Activated naive CD4-positive, alpha-beta T cell treated with anti-CD3 and anti-CD28 coated beads, Interleukin-2, amount 10 ng/mL, durations not matched to agents 7 days and 5 days (primary cell): ENCODE data around the gene MRPS14.
A peak's percentile ranks its signal among the peaks of the same experiment; 100 is the strongest.

Experiments used
- CTCF ChIA-PET: fragments of 350-600 bp; sonication (Branson Sonifier 250); formaldehyde crosslinking; loops from one replicate; lab custom pipeline; 2021; ENCODE audit warnings: antibody characterized with exemption; lab: Charles Lee
- DNase-seq: peaks from one replicate; pipeline ENCODE4 v3.0.0-alpha.2; 2020
- H3K27ac Mint-ChIP-seq: one replicate; pipeline ENCODE4 v1.8.0; 2021; ENCODE audit warnings: mild to moderate bottlenecking, moderate library complexity, mixed read lengths
- H3K27me3 Mint-ChIP-seq: one replicate; pipeline ENCODE4 v1.8.0; 2021; ENCODE audit warnings: mild to moderate bottlenecking, mixed read lengths
- H3K36me3 Mint-ChIP-seq: one replicate; pipeline ENCODE4 v1.8.0; 2021; ENCODE audit warnings: mixed read lengths
- H3K4me1 Mint-ChIP-seq: one replicate; pipeline ENCODE4 v1.8.0; 2021; ENCODE audit warnings: mixed read lengths
- H3K4me3 Mint-ChIP-seq: one replicate; pipeline ENCODE4 v1.8.0; 2021; ENCODE audit warnings: mild to moderate bottlenecking, moderate library complexity, mixed read lengths
- H3K9me3 Mint-ChIP-seq: one replicate; pipeline ENCODE4 v1.8.0; 2021; ENCODE audit warnings: mixed read lengths

The MRPS14 gene

GRCh38 chr1:175002910-175003517 is 20.2 kb downstream of the MRPS14 start:
- no peaks in the 10 kb centered on the region for H3K9me3 Mint-ChIP-seq
- no peak for DNase-seq
- H3K36me3 Mint-ChIP-seq: peaks cover 40% of the 10 kb centered on the region
- no peak overlapping the region for H3K27ac Mint-ChIP-seq
- H3K4me1 Mint-ChIP-seq: peaks cover 54% of the 10 kb centered on the region
- CTCF ChIA-PET: interaction anchor here (0.6 to 1.0 kb wide), 2 partner anchors 18 to 126 kb away, joined by 3 read pairs; no protein-coding TSS in a partner anchor
- no peaks in the 10 kb centered on the region for H3K27me3 Mint-ChIP-seq
- H3K4me3 Mint-ChIP-seq: no peak overlapping the region

- peaks cover 57% of the 10 kb centered on the region for H3K4me1 Mint-ChIP-seq
- no peak overlapping the region for H3K4me3 Mint-ChIP-seq
Observed at GRCh38 chr1:175000697-175001187, 22.5 kb downstream of the MRPS14 start.

GRCh38 chr1:174999936-175000696 is 23.1 kb downstream of the MRPS14 start, which contains the start of gene CACYBP:
TSS of gene CACYBP (plus strand) at chr1:174999947. CDS start at chr1:175000181, 234 bp downstream.
- Mint-ChIP-seq H3K27me3 (no peaks in the 10 kb centered on the region), H3K36me3 (peaks cover 25% of the 10 kb centered on the region), H3K27ac (no peak within 1 kb of the TSS), H3K4me1 (peaks cover 51% of the 10 kb centered on the region), H3K9me3 (no peaks in the 10 kb centered on the region), H3K4me3 (no peak within 1 kb of the TSS)
- CTCF ChIA-PET: interaction anchor here (0.9 to 4.6 kb wide), 8 partner anchors 14 to 231 kb away, joined by 3 to 17 read pairs (median 4); partner anchors contain the start of gene MRPS14
- DNase-seq: no peak

More at GRCh38 chr1:175000697-175001187, 22.5 kb downstream of the MRPS14 start:
- no peak overlapping the region for H3K27ac Mint-ChIP-seq
- peaks cover 31% of the 10 kb centered on the region for H3K36me3 Mint-ChIP-seq
- H3K27me3 Mint-ChIP-seq: no peaks in the 10 kb centered on the region
- DNase-seq: no peak
- CTCF ChIA-PET: interaction anchor here (1.0 to 4.6 kb wide), 5 partner anchors 14 to 232 kb away, joined by 3 to 17 read pairs (median 3); partner anchors contain the start of gene MRPS14
- no peaks in the 10 kb centered on the region for H3K9me3 Mint-ChIP-seq

GRCh38 chr1:174999216-174999935 is 23.8 kb downstream of the MRPS14 start:
- H3K27ac Mint-ChIP-seq: no peak overlapping the region
- H3K27me3 Mint-ChIP-seq: no peaks in the 10 kb centered on the region
- no peaks in the 10 kb centered on the region for H3K9me3 Mint-ChIP-seq
- peaks cover 23% of the 10 kb centered on the region for H3K36me3 Mint-ChIP-seq
- no peak overlapping the region for H3K4me3 Mint-ChIP-seq
- CTCF ChIA-PET: interaction anchor here (0.7 to 4.6 kb wide), 15 partner anchors 10 to 254 kb away, joined by 3 to 17 read pairs (median 5); partner anchors contain the start of gene MRPS14
- H3K4me1 Mint-ChIP-seq: peaks cover 48% of the 10 kb centered on the region
- DNase-seq: peak; percentile 97

GRCh38 chr1:174998569-174999215 is 24.5 kb downstream of the MRPS14 start:
- Mint-ChIP-seq H3K27ac (no peak overlapping the region), H3K4me1 (peaks cover 41% of the 10 kb centered on the region), H3K27me3 (no peaks in the 10 kb centered on the region), H3K36me3 (peaks cover 22% of the 10 kb centered on the region), H3K4me3 (no peak overlapping the region), H3K9me3 (no peaks in the 10 kb centered on the region)
- DNase-seq: peak; percentile 62
- CTCF ChIA-PET: interaction anchor here (0.7 to 4.6 kb wide), 14 partner anchors 9 to 253 kb away, joined by 3 to 17 read pairs (median 4); partner anchors contain the start of gene MRPS14

- H3K27ac Mint-ChIP-seq: no peak overlapping the region
- no peaks in the 10 kb centered on the region for H3K9me3 Mint-ChIP-seq
- peaks cover 27% of the 10 kb centered on the region for H3K4me1 Mint-ChIP-seq
- H3K4me3 Mint-ChIP-seq: no peak overlapping the region
- peaks cover 17% of the 10 kb centered on the region for H3K36me3 Mint-ChIP-seq
- DNase-seq: no peak
- H3K27me3 Mint-ChIP-seq: no peaks in the 10 kb centered on the region
- CTCF ChIA-PET: interaction anchor here (2.7 to 4.6 kb wide), 2 partner anchors 11 to 13 kb away, joined by 10 to 17 read pairs; no protein-coding TSS in a partner anchor
Observed at GRCh38 chr1:174997041-174997440, 26.2 kb downstream of the MRPS14 start.

GRCh38 chr1:174996476-174996875 is 26.7 kb downstream of the MRPS14 start:
- Mint-ChIP-seq H3K9me3 (no peaks in the 10 kb centered on the region), H3K27ac (no peak overlapping the region)
- DNase-seq: no peak

GRCh38 chr1:174995916-174996315 is 27.3 kb downstream of the MRPS14 start:
- H3K36me3 Mint-ChIP-seq: peaks cover 13% of the 10 kb centered on the region
- no peaks in the 10 kb centered on the region for H3K9me3 Mint-ChIP-seq
- peaks cover 19% of the 10 kb centered on the region for H3K4me1 Mint-ChIP-seq
- H3K27ac Mint-ChIP-seq: no peak overlapping the region
- no peak for DNase-seq
- CTCF ChIA-PET: interaction anchor here (1.8 to 2.7 kb wide), 2 partner anchors 10 to 12 kb away, joined by 5 to 10 read pairs; no protein-coding TSS in a partner anchor
- no peak overlapping the region for H3K4me3 Mint-ChIP-seq
- H3K27me3 Mint-ChIP-seq: no peaks in the 10 kb centered on the region

More at GRCh38 chr1:174996476-174996875, 26.7 kb downstream of the MRPS14 start:
- CTCF ChIA-PET: interaction anchor here (1.8 to 2.7 kb wide), 2 partner anchors 11 to 13 kb away, joined by 5 to 10 read pairs; no protein-coding TSS in a partner anchor
- Mint-ChIP-seq H3K4me1 (peaks cover 22% of the 10 kb centered on the region), H3K36me3 (peaks cover 15% of the 10 kb centered on the region), H3K4me3 (no peak overlapping the region), H3K27me3 (no peaks in the 10 kb centered on the region)

GRCh38 chr1:174995121-174995520 is 28.1 kb downstream of the MRPS14 start:
- H3K36me3 Mint-ChIP-seq: peaks cover 19% of the 10 kb centered on the region
- H3K4me1 Mint-ChIP-seq: peaks cover 22% of the 10 kb centered on the region
- no peak overlapping the region for H3K27ac Mint-ChIP-seq
- H3K27me3 Mint-ChIP-seq: no peaks in the 10 kb centered on the region
- no peak overlapping the region for H3K4me3 Mint-ChIP-seq
- H3K9me3 Mint-ChIP-seq: no peaks in the 10 kb centered on the region
- CTCF ChIA-PET: interaction anchor here (1.8 to 2.7 kb wide), 2 partner anchors 9 to 12 kb away, joined by 5 to 10 read pairs; no protein-coding TSS in a partner anchor
- no peak for DNase-seq

- DNase-seq: no peak
- Mint-ChIP-seq H3K27me3 (no peaks in the 10 kb centered on the region), H3K4me1 (peaks cover 26% of the 10 kb centered on the region), H3K9me3 (no peaks in the 10 kb centered on the region), H3K4me3 (no peak overlapping the region), H3K36me3 (peaks cover 38% of the 10 kb centered on the region), H3K27ac (no peak overlapping the region)
- CTCF ChIA-PET: interaction anchor here (2.3 kb wide), 1 partner anchor 8 kb away, joined by 6 read pairs; no protein-coding TSS in a partner anchor
Observed at GRCh38 chr1:174991473-174991872, 31.8 kb downstream of the MRPS14 start.

- no peaks in the 10 kb centered on the region for H3K27me3 Mint-ChIP-seq
- peak overlapping the region; percentile 74 for H3K4me3 Mint-ChIP-seq
- H3K9me3 Mint-ChIP-seq: no peaks in the 10 kb centered on the region
- CTCF ChIA-PET: interaction anchor here (0.8 to 1.0 kb wide), 3 partner anchors 8 to 191 kb away, joined by 3 to 4 read pairs (median 3); no protein-coding TSS in a partner anchor
- H3K36me3 Mint-ChIP-seq: peaks cover 40% of the 10 kb centered on the region
- H3K4me1 Mint-ChIP-seq: peaks cover 27% of the 10 kb centered on the region
- peak overlapping the region; percentile 87 for H3K27ac Mint-ChIP-seq
- no peak for DNase-seq
Observed at GRCh38 chr1:174990382-174990999, 32.7 kb downstream of the MRPS14 start.

- peak overlapping the region; percentile 52 for H3K4me3 Mint-ChIP-seq
- no peaks in the 10 kb centered on the region for H3K27me3 Mint-ChIP-seq
- CTCF ChIA-PET: interaction anchor here (0.8 to 1.0 kb wide), 5 partner anchors 9 to 219 kb away, joined by 3 to 4 read pairs (median 3); no protein-coding TSS in a partner anchor
Observed at GRCh38 chr1:174989536-174990220, 33.5 kb downstream of the MRPS14 start.

More at GRCh38 chr1:174989536-174990220, 33.5 kb downstream of the MRPS14 start:
- DNase-seq: no peak
- Mint-ChIP-seq H3K9me3 (no peaks in the 10 kb centered on the region), H3K27ac (peak overlapping the region; percentile 75), H3K4me1 (peaks cover 33% of the 10 kb centered on the region), H3K36me3 (peaks cover 42% of the 10 kb centered on the region)
